Epithelial cell of esophagus (primary cell): ENCODE results near the gene PPFIA2.
A peak's percentile ranks its signal among the peaks of the same experiment; 100 is the strongest.

Experiments used
- DNase-seq: peaks from one replicate; pipeline ENCODE4 v3.0.0; 2010; ENCODE audit warnings: low read depth
- H3K4me3 ChIP-seq: 2 replicates; pipeline ENCODE4 v1.5.1; 2011; ENCODE audit warnings: mild to moderate bottlenecking, low read length, control low read depth
- CTCF ChIP-seq: IDR thresholded peaks from 2 replicates; pipeline ENCODE4 v1.5.1; 2011; ENCODE audit warnings: low read depth, mild to moderate bottlenecking, low read length, control low read depth, inconsistent platforms; ENCODE audit not compliant: insufficient read depth; ENCODE audit errors: missing control alignments

PPFIA2 gene

GRCh38 chr12:81297601-81298000 is 461.5 kb downstream of the PPFIA2 start:
- no peak overlapping the region for H3K4me3 ChIP-seq
- DNase-seq = no peak
- TF ChIP-seq CTCF = no peak

GRCh38 chr12:81296556-81297305 is 462.4 kb downstream of the PPFIA2 start:
- no peak for TF ChIP-seq CTCF
- no peak overlapping the region for H3K4me3 ChIP-seq
- DNase-seq = peak; percentile 43

GRCh38 chr12:81295251-81295650 is 463.9 kb downstream of the PPFIA2 start:
- no peak overlapping the region for H3K4me3 ChIP-seq
- DNase-seq = no peak
- no peak for TF ChIP-seq CTCF

GRCh38 chr12:81294325-81295190 is 464.6 kb downstream of the PPFIA2 start:
- no peak overlapping the region for H3K4me3 ChIP-seq
- peak; percentile 1 for DNase-seq
- TF ChIP-seq CTCF = no peak

- no peak for TF ChIP-seq CTCF
- H3K4me3 ChIP-seq = no peak overlapping the region
- no peak for DNase-seq
Measured at GRCh38 chr12:81288651-81289050, 470.5 kb downstream of the PPFIA2 start.

GRCh38 chr12:81284137-81284536 is 475.0 kb downstream of the PPFIA2 start:
- peak; percentile 35 for DNase-seq
- H3K4me3 ChIP-seq = no peak overlapping the region
- no peak for TF ChIP-seq CTCF
